ENCODE data around the gene CREB5.

The CREB5 gene

GRCh38 chr7:28576656-28577055, 164.3 kb downstream of the CREB5 start:
- H3K4me1 ChIP-seq (ENCODE audit: control insufficient read depth in 5 of 5, insufficient read depth in 5 of 5, low read length in 5 of 5), result peaks cover 0 to 9% (median 6%) of the 10 kb centered on the region in 5 donors
- H3K27ac ChIP-seq (ENCODE audit: low read depth, low read length), result no peak overlapping the region
- no peaks in the 10 kb centered on the region for H3K9me3 ChIP-seq (ENCODE audit: control insufficient read depth in 5 of 5, low read length in 5 of 5)
- no peaks in the 10 kb centered on the region for H3K36me3 ChIP-seq (ENCODE audit: control insufficient read depth in 5 of 5, insufficient read depth in 5 of 5, low read length in 5 of 5)
- no peak overlapping the region for H3K4me3 ChIP-seq (ENCODE audit: low read depth in 1 of 5, low read length in 5 of 5)
- H3K9ac ChIP-seq (ENCODE audit: low read length in 5 of 5), result no peak overlapping the region
- H3K27me3 ChIP-seq (ENCODE audit: control insufficient read depth in 5 of 5, insufficient read depth in 4 of 5, low read length in 5 of 5), result peaks cover 0 to 2% (median 0%) of the 10 kb centered on the region in 5 donors

GRCh38 chr7:28579571-28579970, 167.3 kb downstream of the CREB5 start:
- no peak overlapping the region for H3K9ac ChIP-seq (ENCODE audit: low read length in 5 of 5)
- H3K36me3 ChIP-seq (ENCODE audit: control insufficient read depth in 5 of 5, insufficient read depth in 5 of 5, low read length in 5 of 5), result no peaks in the 10 kb centered on the region
- no peak overlapping the region for H3K4me3 ChIP-seq (ENCODE audit: low read depth in 1 of 5, low read length in 5 of 5)
- no peak overlapping the region for H3K27ac ChIP-seq (ENCODE audit: low read depth, low read length)
- H3K9me3 ChIP-seq (ENCODE audit: control insufficient read depth in 5 of 5, low read length in 5 of 5), result no peaks in the 10 kb centered on the region
- no peaks in the 10 kb centered on the region for H3K4me1 ChIP-seq (ENCODE audit: control insufficient read depth in 5 of 5, insufficient read depth in 5 of 5, low read length in 5 of 5)
- H3K27me3 ChIP-seq (ENCODE audit: control insufficient read depth in 5 of 5, insufficient read depth in 4 of 5, low read length in 5 of 5), result peaks cover 0 to 2% (median 0%) of the 10 kb centered on the region in 5 donors

GRCh38 chr7:28580665-28581064, 168.3 kb downstream of the CREB5 start:
- no peak overlapping the region for H3K27ac ChIP-seq (ENCODE audit: low read depth, low read length)
- no peaks in the 10 kb centered on the region for H3K4me1 ChIP-seq (ENCODE audit: control insufficient read depth in 5 of 5, insufficient read depth in 5 of 5, low read length in 5 of 5)
- no peaks in the 10 kb centered on the region for H3K27me3 ChIP-seq (ENCODE audit: control insufficient read depth in 5 of 5, insufficient read depth in 4 of 5, low read length in 5 of 5)
- H3K9ac ChIP-seq (ENCODE audit: low read length in 5 of 5), result no peak overlapping the region
- no peaks in the 10 kb centered on the region for H3K36me3 ChIP-seq (ENCODE audit: control insufficient read depth in 5 of 5, insufficient read depth in 5 of 5, low read length in 5 of 5)
- H3K4me3 ChIP-seq (ENCODE audit: low read depth in 1 of 5, low read length in 5 of 5), result no peak overlapping the region
- H3K9me3 ChIP-seq (ENCODE audit: control insufficient read depth in 5 of 5, low read length in 5 of 5), result no peaks in the 10 kb centered on the region

GRCh38 chr7:28581351-28581750, 169.0 kb downstream of the CREB5 start:
- Histone ChIP-seq H3K27ac (ENCODE audit: low read depth, low read length) (no peak overlapping the region), H3K36me3 (ENCODE audit: control insufficient read depth in 5 of 5, insufficient read depth in 5 of 5, low read length in 5 of 5) (no peaks in the 10 kb centered on the region), H3K9me3 (ENCODE audit: control insufficient read depth in 5 of 5, low read length in 5 of 5) (no peaks in the 10 kb centered on the region), H3K4me3 (ENCODE audit: low read depth in 1 of 5, low read length in 5 of 5) (no peak overlapping the region), H3K9ac (ENCODE audit: low read length in 5 of 5) (no peak overlapping the region), H3K27me3 (ENCODE audit: control insufficient read depth in 5 of 5, insufficient read depth in 4 of 5, low read length in 5 of 5) (no peaks in the 10 kb centered on the region), H3K4me1 (ENCODE audit: control insufficient read depth in 5 of 5, insufficient read depth in 5 of 5, low read length in 5 of 5) (no peaks in the 10 kb centered on the region)

- Histone ChIP-seq H3K9me3 (ENCODE audit: control insufficient read depth in 5 of 5, low read length in 5 of 5) (no peaks in the 10 kb centered on the region), H3K27ac (ENCODE audit: low read depth, low read length) (no peak overlapping the region), H3K36me3 (ENCODE audit: control insufficient read depth in 5 of 5, insufficient read depth in 5 of 5, low read length in 5 of 5) (no peaks in the 10 kb centered on the region), H3K27me3 (ENCODE audit: control insufficient read depth in 5 of 5, insufficient read depth in 4 of 5, low read length in 5 of 5) (no peaks in the 10 kb centered on the region), H3K4me3 (ENCODE audit: low read depth in 1 of 5, low read length in 5 of 5) (no peak overlapping the region), H3K4me1 (ENCODE audit: control insufficient read depth in 5 of 5, insufficient read depth in 5 of 5, low read length in 5 of 5) (no peaks in the 10 kb centered on the region), H3K9ac (ENCODE audit: low read length in 5 of 5) (no peak overlapping the region)
Observed at GRCh38 chr7:28582226-28582625, 169.9 kb downstream of the CREB5 start.

- Histone ChIP-seq H3K9ac (ENCODE audit: low read length in 5 of 5) (no peak overlapping the region), H3K9me3 (ENCODE audit: control insufficient read depth in 5 of 5, low read length in 5 of 5) (no peaks in the 10 kb centered on the region), H3K4me3 (ENCODE audit: low read depth in 1 of 5, low read length in 5 of 5) (no peak overlapping the region), H3K4me1 (ENCODE audit: control insufficient read depth in 5 of 5, insufficient read depth in 5 of 5, low read length in 5 of 5) (no peaks in the 10 kb centered on the region), H3K27ac (ENCODE audit: low read depth, low read length) (no peak overlapping the region), H3K36me3 (ENCODE audit: control insufficient read depth in 5 of 5, insufficient read depth in 5 of 5, low read length in 5 of 5) (no peaks in the 10 kb centered on the region), H3K27me3 (ENCODE audit: control insufficient read depth in 5 of 5, insufficient read depth in 4 of 5, low read length in 5 of 5) (no peaks in the 10 kb centered on the region)
Observed at GRCh38 chr7:28584235-28584634, 171.9 kb downstream of the CREB5 start.

- Histone ChIP-seq H3K4me1 (ENCODE audit: control insufficient read depth in 5 of 5, insufficient read depth in 5 of 5, low read length in 5 of 5) (peaks cover 0 to 3% (median 0%) of the 10 kb centered on the region in 5 donors), H3K4me3 (ENCODE audit: low read depth in 1 of 5, low read length in 5 of 5) (no peak overlapping the region), H3K27ac (ENCODE audit: low read depth, low read length) (no peak overlapping the region), H3K9me3 (ENCODE audit: control insufficient read depth in 5 of 5, low read length in 5 of 5) (no peaks in the 10 kb centered on the region), H3K36me3 (ENCODE audit: control insufficient read depth in 5 of 5, insufficient read depth in 5 of 5, low read length in 5 of 5) (no peaks in the 10 kb centered on the region), H3K27me3 (ENCODE audit: control insufficient read depth in 5 of 5, insufficient read depth in 4 of 5, low read length in 5 of 5) (no peaks in the 10 kb centered on the region), H3K9ac (ENCODE audit: low read length in 5 of 5) (no peak overlapping the region)
Observed at GRCh38 chr7:28586736-28587135, 174.4 kb downstream of the CREB5 start.

GRCh38 chr7:28587211-28587610, 174.9 kb downstream of the CREB5 start:
- H3K9ac ChIP-seq (ENCODE audit: low read length in 5 of 5), result no peak overlapping the region
- H3K27ac ChIP-seq (ENCODE audit: low read depth, low read length), result no peak overlapping the region
- no peaks in the 10 kb centered on the region for H3K36me3 ChIP-seq (ENCODE audit: control insufficient read depth in 5 of 5, insufficient read depth in 5 of 5, low read length in 5 of 5)
- H3K27me3 ChIP-seq (ENCODE audit: control insufficient read depth in 5 of 5, insufficient read depth in 4 of 5, low read length in 5 of 5), result no peaks in the 10 kb centered on the region
- H3K4me3 ChIP-seq (ENCODE audit: low read depth in 1 of 5, low read length in 5 of 5), result no peak overlapping the region
- no peaks in the 10 kb centered on the region for H3K9me3 ChIP-seq (ENCODE audit: control insufficient read depth in 5 of 5, low read length in 5 of 5)
- H3K4me1 ChIP-seq (ENCODE audit: control insufficient read depth in 5 of 5, insufficient read depth in 5 of 5, low read length in 5 of 5), result peaks cover 0 to 3% (median 0%) of the 10 kb centered on the region in 5 donors

- no peaks in the 10 kb centered on the region for H3K27me3 ChIP-seq (ENCODE audit: control insufficient read depth in 5 of 5, insufficient read depth in 4 of 5, low read length in 5 of 5)
Observed at GRCh38 chr7:28588602-28589001, 176.3 kb downstream of the CREB5 start.

GRCh38 chr7:28591041-28591674, 178.8 kb downstream of the CREB5 start:
- Histone ChIP-seq H3K9me3 (ENCODE audit: control insufficient read depth in 5 of 5, low read length in 5 of 5) (no peaks in the 10 kb centered on the region), H3K27ac (ENCODE audit: low read depth, low read length) (no peak overlapping the region), H3K27me3 (ENCODE audit: control insufficient read depth in 5 of 5, insufficient read depth in 4 of 5, low read length in 5 of 5) (no peaks in the 10 kb centered on the region), H3K4me3 (ENCODE audit: low read depth in 1 of 5, low read length in 5 of 5) (no peak overlapping the region), H3K9ac (ENCODE audit: low read length in 5 of 5) (no peak overlapping the region), H3K4me1 (ENCODE audit: control insufficient read depth in 5 of 5, insufficient read depth in 5 of 5, low read length in 5 of 5) (peaks cover 0 to 3% (median 0%) of the 10 kb centered on the region in 5 donors), H3K36me3 (ENCODE audit: control insufficient read depth in 5 of 5, insufficient read depth in 5 of 5, low read length in 5 of 5) (no peaks in the 10 kb centered on the region)

More at GRCh38 chr7:28588602-28589001, 176.3 kb downstream of the CREB5 start:
- no peak overlapping the region for H3K9ac ChIP-seq (ENCODE audit: low read length in 5 of 5)
- no peaks in the 10 kb centered on the region for H3K9me3 ChIP-seq (ENCODE audit: control insufficient read depth in 5 of 5, low read length in 5 of 5)
- no peak overlapping the region for H3K27ac ChIP-seq (ENCODE audit: low read depth, low read length)
- H3K4me1 ChIP-seq (ENCODE audit: control insufficient read depth in 5 of 5, insufficient read depth in 5 of 5, low read length in 5 of 5), result peaks cover 0 to 3% (median 0%) of the 10 kb centered on the region in 5 donors
- H3K36me3 ChIP-seq (ENCODE audit: control insufficient read depth in 5 of 5, insufficient read depth in 5 of 5, low read length in 5 of 5), result no peaks in the 10 kb centered on the region
- no peak overlapping the region for H3K4me3 ChIP-seq (ENCODE audit: low read depth in 1 of 5, low read length in 5 of 5)

All from subcutaneous abdominal adipose tissue (tissue), 5 donors.